HepG2 (cell line): ENCODE data around the gene RBP5. TPM values are rescaled to one million over a fixed set of nuclear protein-coding genes. Genes with fewer than 3 reads are reported as not detected.

Source experiments
- ATAC-seq: fragments of 200-7000 bp; cut with Tn5 transposase; 3 replicates; pipeline ENCODE4 v1.9.1; 2020; ENCODE audit warnings: mild to moderate bottlenecking, moderate library complexity
- BruUV-seq: library from RNA; stranded (reverse); fragments of 400-500 nt; replicated peaks from 2 replicates; lab custom pipeline; 2021; lab: Mats Ljungman, UMichigan
- CTCF ChIA-PET: fragments of 300-600 bp; formaldehyde crosslinking; extraction: SDS; loops from one replicate; lab custom pipeline; 2021; ENCODE audit warnings: low total read pairs, inconsistent platforms, low intra/inter-chr PET ratio; lab: Yijun Ruan, JAX
- POLR2A ChIA-PET: fragments of 350-600 bp; sonication (Branson Sonifier 250); formaldehyde crosslinking; loops from one replicate; lab custom pipeline; 2020; ENCODE audit warnings: antibody characterized with exemption, inconsistent platforms; lab: Yijun Ruan, JAX
- DNase-seq: peaks from one replicate; pipeline ENCODE4 v3.0.0-alpha.2; 2015; ENCODE audit warnings: low spot score
- FAIRE-seq: peaks from 3 replicates; lab custom pipeline; 2011; peaks lifted over from hg19 to GRCh38; lab: Jason Lieb, UNC
- H2AFZ ChIP-seq: one replicate; pipeline ENCODE4 v1.6.1; 2011; ENCODE audit warnings: low read length, inconsistent platforms
- H3K27ac ChIP-seq: fragments of 300-600 bp; 3 replicates; pipeline ENCODE4 v1.8.0; 2011; ENCODE audit warnings: mixed run types, mild to moderate bottlenecking, mixed read lengths, low read length, inconsistent platforms; ENCODE audit not compliant: insufficient read depth; ENCODE audit errors: extremely low read length
- H3K27me3 ChIP-seq, 2 experiments: fragments of 200-600 bp in 1 of 2; 2 replicates in 1 of 2; 3 replicates in 1 of 2; pipeline versions ENCODE4 v1.6.0 to v1.8.0; 2011; ENCODE audit warnings: low read length in 2 of 2, mild to moderate bottlenecking in 2 of 2, moderate library complexity in 2 of 2, inconsistent platforms in 1 of 2; ENCODE audit not compliant: insufficient read depth in 2 of 2, control insufficient read depth in 1 of 2
- H3K36me3 ChIP-seq, 2 experiments: fragments of 200-600 bp in 1 of 2; replicated peaks in 1 of 2; 2 replicates in 1 of 2; 3 replicates in 1 of 2; pipeline versions ENCODE4 v1.5.1 to v1.8.0; 2011; ENCODE audit warnings: low read length in 2 of 2, inconsistent platforms in 1 of 2; ENCODE audit not compliant: insufficient read depth in 2 of 2, control insufficient read depth in 1 of 2
- H3K4me1 ChIP-seq: 2 replicates; pipeline ENCODE4 v1.5.1; 2012; ENCODE audit warnings: low read length, inconsistent platforms; ENCODE audit not compliant: insufficient read depth
- H3K4me2 ChIP-seq: 2 replicates; pipeline ENCODE4 v1.6.0; 2011; ENCODE audit warnings: low read depth, low read length, inconsistent platforms
- H3K4me3 ChIP-seq, 3 experiments: fragments of 200-600 bp in 1 of 3; sonication (generic), shearing (Covaris generic) in 1 of 3; replicated peaks in 1 of 3; 2 replicates each; pipeline ENCODE4 v1.5.1; 2011 to 2016; ENCODE audit warnings: low read length in 3 of 3, inconsistent platforms in 2 of 3, low read depth in 2 of 3, mild to moderate bottlenecking in 2 of 3, control low read depth in 1 of 3, mixed read lengths in 1 of 3; ENCODE audit not compliant: insufficient read depth in 1 of 3
- H3K79me2 ChIP-seq: one replicate; pipeline ENCODE4 v1.6.1; 2011; ENCODE audit warnings: low read length, inconsistent platforms; ENCODE audit not compliant: insufficient read depth
- H3K9ac ChIP-seq: 2 replicates; pipeline ENCODE4 v1.6.0; 2011; ENCODE audit warnings: mild to moderate bottlenecking, low read depth, low read length, inconsistent platforms; ENCODE audit not compliant: insufficient read depth
- H3K9me3 ChIP-seq: 2 replicates; pipeline ENCODE4 v1.5.1; 2012; ENCODE audit warnings: mild to moderate bottlenecking, low read length
- H4K20me1 ChIP-seq: 2 replicates; pipeline ENCODE4 v1.6.0; 2011; ENCODE audit warnings: inconsistent platforms, mild to moderate bottlenecking, low read length, moderate library complexity; ENCODE audit not compliant: insufficient read depth
- CBX5 ChIP-seq: sonication (generic); formaldehyde crosslinking; IDR thresholded peaks from 2 replicates; pipeline ENCODE4 v1.4.0; 2020; ENCODE audit warnings: missing genetic modification reagents, borderline replicate concordance
- ELF1 ChIP-seq: sonication (generic); formaldehyde crosslinking; IDR thresholded peaks from 2 replicates; pipeline ENCODE4 v1.4.0; 2020; ENCODE audit warnings: missing genetic modification reagents
- HBP1 ChIP-seq: IDR thresholded peaks from 2 replicates; pipeline ENCODE4 v1.6.1; 2016; ENCODE audit warnings: low read depth, control low read depth
- HNF4A ChIP-seq: sonication (generic); formaldehyde crosslinking; IDR thresholded peaks from 2 replicates; pipeline ENCODE4 v1.4.0; 2020; ENCODE audit warnings: missing genetic modification reagents
- HOXA5 ChIP-seq: sonication (generic); formaldehyde crosslinking; IDR thresholded peaks from 2 replicates; pipeline ENCODE4 v1.4.0; 2020; ENCODE audit warnings: missing genetic modification reagents
- IRF2 ChIP-seq: IDR thresholded peaks from 2 replicates; pipeline ENCODE4 v1.6.1; 2018; ENCODE audit warnings: missing genetic modification reagents, missing compliant biosample characterization
- MXD3 ChIP-seq: IDR thresholded peaks from 2 replicates; pipeline ENCODE4 v1.6.1; 2016; ENCODE audit warnings: mild to moderate bottlenecking, missing biosample characterization, missing genetic modification reagents
- PAX8 ChIP-seq: sonication (generic); formaldehyde crosslinking; IDR thresholded peaks from 2 replicates; pipeline ENCODE4 v1.8.0; 2022; ENCODE audit warnings: mild to moderate bottlenecking, missing genetic modification reagents, borderline replicate concordance
- RBFOX2 ChIP-seq: fragments of 200-400 bp; formaldehyde crosslinking; IDR thresholded peaks from 2 replicates; pipeline ENCODE4 v1.6.1; 2017; ENCODE audit warnings: low read depth, mild to moderate bottlenecking, low read length
- SKIL ChIP-seq: sonication (generic); formaldehyde crosslinking; IDR thresholded peaks from 2 replicates; pipeline ENCODE4 v1.8.0; 2022; ENCODE audit warnings: missing genetic modification reagents, mild to moderate bottlenecking, moderate library complexity, borderline replicate concordance
- TGIF2 ChIP-seq: IDR thresholded peaks from 2 replicates; pipeline ENCODE4 v1.6.1; 2016; ENCODE audit warnings: control low read depth, missing compliant biosample characterization
- THAP11 ChIP-seq: IDR thresholded peaks from 2 replicates; pipeline ENCODE4 v1.6.1; 2016; ENCODE audit warnings: missing biosample characterization, missing genetic modification reagents
- THRA ChIP-seq: sonication (generic); formaldehyde crosslinking; IDR thresholded peaks from 2 replicates; pipeline ENCODE4 v1.4.0; 2020; ENCODE audit warnings: missing genetic modification reagents, borderline replicate concordance
- ZBTB7A ChIP-seq: sonication (generic); formaldehyde crosslinking; IDR thresholded peaks from 2 replicates; pipeline ENCODE4 v1.8.0; 2022; ENCODE audit warnings: mild to moderate bottlenecking, missing genetic modification reagents
- ZMYM3 ChIP-seq: sonication (generic); formaldehyde crosslinking; IDR thresholded peaks from 2 replicates; pipeline ENCODE4 v1.5.1; 2020; ENCODE audit warnings: mild to moderate bottlenecking, missing genetic modification reagents
- ZNF292 ChIP-seq: sonication (generic); formaldehyde crosslinking; IDR thresholded peaks from 2 replicates; pipeline ENCODE4 v1.8.1; 2022; ENCODE audit warnings: mild to moderate bottlenecking, low read depth, missing genetic modification reagents, borderline replicate concordance
- ZNF33B ChIP-seq: sonication (generic); formaldehyde crosslinking; IDR thresholded peaks from 2 replicates; pipeline ENCODE4 v1.5.1; 2020; ENCODE audit warnings: mild to moderate bottlenecking, missing genetic modification reagents
- ZNF441 ChIP-seq: sonication (generic); formaldehyde crosslinking; IDR thresholded peaks from 2 replicates; pipeline ENCODE4 v1.7.0; 2021; ENCODE audit warnings: missing genetic modification reagents, borderline replicate concordance
- ZNF790 ChIP-seq: sonication (generic); formaldehyde crosslinking; IDR thresholded peaks from 2 replicates; pipeline ENCODE4 v1.8.0; 2022; ENCODE audit warnings: missing genetic modification reagents, mild to moderate bottlenecking, borderline replicate concordance
- WGBS: methylation state at CpG from one replicate; pipeline ENCODE4 v1.1.6; 2017; ENCODE audit warnings: low lambda C conversion rate; 5-methylcytosine and 5-hydroxymethylcytosine counted together
- in situ Hi-C: cut with HindIII; loops from 2 replicates; pipeline ENCODE4 v1.10.0; 2017; ENCODE audit warnings: low pct_unique_long_range_greater_than_20kb; ENCODE audit not compliant: extremely low pct_ligation_motif_present
- intact Hi-C: fragments of 100-400 bp; cut with micrococcal nuclease; formaldehyde crosslinking; loops from one replicate; pipeline ENCODE4 v1.10.0; 2022; ENCODE audit not compliant: unreplicated experiment
- polyA plus RNA-seq, 8 experiments: library from polyadenylated mRNA; depleted of rRNA in 3 of 8; stranded (reverse) in 7 of 8; unstranded in 1 of 8; fragments of >200 nt; fragmentation: Illumina TruSeq in 4 of 8; extraction: Trizol in 4 of 8; gene quantifications; 2 replicates each; pipeline versions ENCODE4 v1.2.1 to v1.2.3, GENCODE V29; 2011 to 2016; ENCODE audit warnings: low read depth in 4 of 8, missing spikeins in 1 of 8, mixed read lengths in 1 of 8; ENCODE audit not compliant: insufficient read depth in 1 of 8
- total RNA-seq, 5 experiments: library from RNA; depleted of rRNA; stranded (reverse); fragments of >200 nt; fragmentation: Illumina TruSeq; extraction: Trizol; gene quantifications; 2 replicates each; pipeline ENCODE4 v1.2.3, GENCODE V29; 2016; ENCODE audit warnings: low read depth in 1 of 5

Gene RBP5
- total and polyA plus RNA-seq, 2 of the 13 experiments (the other 11 are each of a cell fraction or from before 2014, with no cell fraction given), result 13.8 to 19.8 TPM

GRCh38 chr12:7108796-7109571, 19.7 kb downstream of the RBP5 start, which contains the start of gene C1RL:
C1RL (minus strand) TSS chr12:7109214; CDS start chr12:7109180, 34 bp downstream.
- in situ Hi-C loops (no loop called here), intact Hi-C loops (loop anchor here (1.0 to 2.0 kb wide), 2 partner anchors 16 to 49 kb away; partner anchors contain the start of genes C1R and C1S)
- peaks cover 22% of the 10 kb centered on the region for H3K79me2 ChIP-seq
- ChIA-PET POLR2A (interaction anchor here (0.6 to 4.3 kb wide), 25 partner anchors 9 to 217 kb away, joined by 3 to 88 read pairs (median 9); partner anchors contain the start of genes C12orf57, C1S, CLSTN3 and ENO2), CTCF (interaction anchor here (0.7 to 2.4 kb wide), 4 partner anchors 17 to 165 kb away, joined by 3 to 16 read pairs (median 5); partner anchors contain the start of genes C1R, C1S, EMG1 and PHB2)
- H3K27ac ChIP-seq, result peak within 1 kb of the TSS; percentile 99
- BruUV-seq, result TSS peak; percentile 70
- peak within 1 kb of the TSS; percentile 99 for H3K4me2 ChIP-seq
- peak within 1 kb of the TSS; percentile 72 to 91 (median 74) for H3K4me3 ChIP-seq
- peaks cover 8% of the 10 kb centered on the region for H3K9me3 ChIP-seq
- DNase-seq, result peak; percentile 89
- peak within 1 kb of the TSS; percentile 90 for H3K9ac ChIP-seq
- H2AFZ ChIP-seq, result no peak within 1 kb of the TSS
- FAIRE-seq, result peak; percentile 81
- WGBS, result 29% methylated on average over 13 of the region's 23 CpGs
- no peaks in the 10 kb centered on the region for H4K20me1 ChIP-seq
- no peaks in the 10 kb centered on the region; a peak in 1 of 5 replicates for H3K27me3 ChIP-seq
- peaks cover 0 to 2% of the 10 kb centered on the region in 2 experiments; a peak in 2 of 5 replicates for H3K36me3 ChIP-seq
- ATAC-seq, result peak; percentile 66
- peaks cover 25% of the 10 kb centered on the region for H3K4me1 ChIP-seq
- TF ChIP-seq MXD3 (CRISPR knock-in tag) (no peak), CBX5 (CRISPR knock-in tag) (no peak), IRF2 (CRISPR knock-in tag) (peak; percentile 54; the same call in 1 of the 2 replicates), HOXA5 (CRISPR knock-in tag) (peak; percentile 88), PAX8 (CRISPR knock-in tag) (no peak), SKIL (no peak), ZBTB7A (CRISPR knock-in tag) (no peak), TGIF2 (CRISPR knock-in tag) (no peak), THRA (CRISPR knock-in tag) (peak; percentile 83; the same call in 1 of the 2 replicates), HNF4A (CRISPR knock-in tag) (peak; percentile 60), ZNF292 (CRISPR knock-in tag) (no peak), RBFOX2 (no peak), ZNF441 (CRISPR knock-in tag) (0 out of 2 replicates have a peak, but pooled peaks have one; percentile 25), ZNF790 (CRISPR knock-in tag) (no peak), THAP11 (CRISPR knock-in tag) (peak; percentile 45; the same call in 1 of the 2 replicates), ELF1 (CRISPR knock-in tag) (peak; percentile 68), ZNF33B (CRISPR knock-in tag) (no peak), ZMYM3 (CRISPR knock-in tag) (no peak), HBP1 (CRISPR knock-in tag) (no peak; the same call in 1 of the 2 replicates)
